GM04503 (cell line): ENCODE data around the gene NSMCE4A.
"Not testable (repeated sequence)": the region's sequence is repeated elsewhere in the genome, so short reads cannot be mapped to it uniquely, and the experiment has no call there.

Experiments
- DNase-seq: peaks from one replicate; pipeline ENCODE4 v3.0.0-alpha.2; 2012; ENCODE audit warnings: low read depth

Gene NSMCE4A

DNA sequence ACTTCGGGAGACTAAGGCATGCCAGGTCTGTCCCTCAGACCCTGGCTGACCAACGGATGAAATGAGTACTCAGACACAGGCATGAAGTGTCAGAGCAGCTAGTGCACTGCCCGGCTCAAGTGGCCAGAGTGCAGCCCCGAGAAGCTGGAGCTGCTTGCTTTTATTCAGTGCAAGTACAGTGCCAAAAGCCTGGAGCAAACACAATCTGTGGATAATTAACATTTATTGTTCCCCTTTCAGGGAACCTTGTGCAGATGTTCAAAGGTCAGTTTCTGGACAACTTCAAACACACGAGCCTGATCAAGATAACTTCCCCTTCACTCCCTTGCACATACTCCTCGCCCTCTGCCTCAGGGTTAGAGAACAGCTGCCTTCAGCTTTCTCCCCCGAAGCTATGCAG lies 39.3 kb downstream of the NSMCE4A start:
- no peak for DNase-seq

DNA sequence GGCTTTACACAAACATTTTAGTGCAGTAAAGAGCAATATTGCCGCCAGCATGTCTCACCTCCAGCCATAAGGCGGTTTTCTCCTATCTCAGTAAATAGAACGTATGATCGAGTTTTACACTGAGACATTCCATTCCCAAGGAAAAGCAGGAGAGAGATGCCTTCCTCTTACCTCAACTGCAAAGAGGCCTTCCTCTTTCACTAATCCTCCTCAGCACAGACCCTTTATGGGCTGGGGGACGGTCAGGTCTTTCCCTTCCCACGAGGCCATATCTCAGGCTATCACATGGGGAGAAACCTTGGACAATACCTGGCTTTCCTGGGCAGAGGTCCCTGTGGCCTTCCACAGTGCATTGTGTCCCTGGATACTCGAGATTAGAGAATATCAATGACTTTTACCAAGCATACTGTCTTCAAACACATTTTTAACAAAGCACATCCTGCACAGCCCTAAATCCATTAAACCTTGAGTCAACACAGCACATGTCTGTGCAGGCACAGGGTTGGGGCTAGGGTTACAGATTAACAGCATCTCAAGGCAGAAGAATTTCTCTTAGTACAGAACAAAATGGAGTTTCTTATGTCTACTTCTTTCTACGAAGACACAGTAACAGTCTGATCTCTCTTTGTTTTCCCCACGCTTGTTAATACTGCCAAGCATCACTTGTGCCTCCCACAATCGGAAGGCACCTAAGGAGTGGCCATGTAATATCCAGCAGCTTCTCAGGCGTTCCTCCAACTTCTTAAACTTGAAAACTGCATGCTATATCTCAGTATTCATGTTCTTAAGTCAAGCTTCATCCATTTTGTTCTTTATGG lies 44.5 kb downstream of the NSMCE4A start:
- DNase-seq: not testable (repeated sequence)

DNA sequence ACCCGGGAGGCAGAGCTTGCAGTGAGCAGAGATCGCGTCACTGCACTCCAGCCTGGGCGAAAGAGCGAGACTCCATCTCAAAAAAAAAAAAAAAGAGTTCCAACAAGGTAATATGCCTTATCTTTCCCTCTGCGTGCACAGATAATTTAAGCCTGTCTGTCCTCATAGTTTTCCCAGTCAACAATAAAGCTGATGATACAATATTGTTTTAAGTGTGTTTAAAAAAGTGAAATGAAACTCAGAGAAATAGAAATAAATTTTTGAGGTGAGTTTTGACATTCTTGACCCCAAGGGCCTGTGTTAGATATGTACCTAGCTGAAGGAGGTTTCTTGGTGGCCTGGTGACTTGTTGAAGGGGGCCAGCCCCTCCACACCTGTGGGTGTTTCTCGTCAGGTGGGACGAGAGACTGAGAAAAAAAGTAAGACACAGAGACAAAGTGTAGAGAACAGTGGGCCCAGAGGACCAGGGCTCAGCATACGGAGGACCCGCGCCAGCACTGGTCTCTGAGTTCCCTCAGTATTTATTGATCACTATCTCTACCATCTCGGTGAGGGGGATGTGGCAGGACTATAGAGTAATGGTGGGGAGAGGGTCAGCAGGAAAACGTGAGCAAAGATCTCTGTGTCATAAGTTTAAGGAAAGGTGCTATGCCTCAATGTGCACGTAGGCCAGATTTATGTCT lies 45.3 kb downstream of the NSMCE4A start:
- DNase-seq: not testable (repeated sequence)

DNA sequence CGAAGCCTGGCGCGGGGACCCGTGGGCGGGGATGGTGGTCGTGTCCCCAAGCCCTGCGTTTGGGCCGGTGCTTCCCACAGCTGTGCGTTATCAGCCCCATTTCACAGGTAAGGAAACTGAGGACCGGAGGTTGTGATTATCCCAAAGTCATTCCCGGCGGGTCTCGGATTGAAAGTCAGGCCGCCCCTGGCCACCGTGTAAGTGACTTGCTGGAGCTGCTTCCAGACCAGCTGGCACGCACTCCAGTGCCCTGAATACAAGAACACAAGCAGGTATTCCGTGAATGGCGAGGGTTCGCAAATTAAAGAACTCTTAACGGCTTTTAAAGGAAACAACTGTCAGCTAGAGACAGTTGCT lies 46.5 kb downstream of the NSMCE4A start:
- no peak for DNase-seq

DNA sequence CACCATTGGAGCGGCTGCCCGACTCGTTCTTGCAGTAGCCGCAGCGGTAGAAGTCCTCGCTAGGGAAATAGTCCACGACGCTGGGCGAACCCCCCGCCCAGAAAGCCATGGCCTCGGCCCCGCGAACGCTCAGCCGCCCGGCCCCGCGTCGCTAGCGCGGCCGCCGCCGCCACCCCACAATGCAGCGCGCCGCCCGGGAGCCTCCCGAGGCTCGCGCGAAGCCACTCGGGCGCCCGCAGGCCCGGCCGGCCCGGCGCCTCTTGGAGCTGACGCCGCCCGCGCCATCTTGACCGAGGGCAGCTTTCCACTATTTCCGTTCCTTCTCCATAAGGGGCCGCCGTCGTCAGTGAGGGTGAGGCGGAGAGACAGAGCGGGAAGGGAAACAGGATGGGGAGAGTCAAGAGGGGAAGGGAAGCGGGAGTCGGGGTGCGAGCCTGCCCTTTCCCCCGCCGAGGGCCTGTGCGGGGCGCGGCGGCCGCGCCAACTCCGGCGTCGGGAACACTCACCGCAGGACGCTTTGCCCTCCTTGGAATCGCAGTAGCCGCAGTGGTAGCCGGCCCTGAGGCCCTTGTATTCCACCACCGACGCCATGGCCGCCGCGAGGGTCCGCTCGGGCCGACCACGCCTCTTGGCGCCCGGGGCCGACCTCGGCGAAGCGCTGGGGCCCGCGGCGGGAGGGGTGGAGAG lies 47.0 kb downstream of the NSMCE4A start, which contains the start of gene ATE1:
ATE1 (minus strand) TSS at position 191 of the 687 bp plus-strand sequence; CDS start at position 109, 82 bp downstream.
- peak; percentile 59 for DNase-seq

DNA sequence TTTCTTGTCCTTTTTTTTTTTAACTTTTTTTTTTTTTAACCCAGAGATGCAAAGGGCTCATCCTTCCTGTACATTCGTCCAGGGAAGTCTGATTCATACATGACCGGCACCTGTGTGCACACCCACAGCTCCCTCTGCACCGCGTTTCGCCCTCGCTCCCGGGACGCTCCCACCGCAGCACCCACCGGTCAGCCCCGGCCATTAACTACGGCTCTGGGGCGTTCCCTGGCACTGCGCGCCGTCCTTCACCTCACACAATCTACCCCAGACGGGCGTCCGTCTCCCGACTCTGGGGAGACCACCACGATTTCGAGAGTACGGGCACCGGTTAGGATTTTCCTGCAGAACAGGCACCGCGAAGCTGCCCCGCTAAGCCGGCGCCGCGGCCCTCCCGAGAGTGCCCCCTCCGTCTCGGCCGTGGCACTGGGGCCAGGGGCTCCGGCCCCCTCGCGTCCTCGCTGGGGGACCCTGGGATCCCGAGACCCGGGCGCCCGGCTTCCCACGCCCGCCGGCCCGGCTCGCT lies 47.6 kb downstream of the NSMCE4A start:
- DNase-seq: no peak

DNA sequence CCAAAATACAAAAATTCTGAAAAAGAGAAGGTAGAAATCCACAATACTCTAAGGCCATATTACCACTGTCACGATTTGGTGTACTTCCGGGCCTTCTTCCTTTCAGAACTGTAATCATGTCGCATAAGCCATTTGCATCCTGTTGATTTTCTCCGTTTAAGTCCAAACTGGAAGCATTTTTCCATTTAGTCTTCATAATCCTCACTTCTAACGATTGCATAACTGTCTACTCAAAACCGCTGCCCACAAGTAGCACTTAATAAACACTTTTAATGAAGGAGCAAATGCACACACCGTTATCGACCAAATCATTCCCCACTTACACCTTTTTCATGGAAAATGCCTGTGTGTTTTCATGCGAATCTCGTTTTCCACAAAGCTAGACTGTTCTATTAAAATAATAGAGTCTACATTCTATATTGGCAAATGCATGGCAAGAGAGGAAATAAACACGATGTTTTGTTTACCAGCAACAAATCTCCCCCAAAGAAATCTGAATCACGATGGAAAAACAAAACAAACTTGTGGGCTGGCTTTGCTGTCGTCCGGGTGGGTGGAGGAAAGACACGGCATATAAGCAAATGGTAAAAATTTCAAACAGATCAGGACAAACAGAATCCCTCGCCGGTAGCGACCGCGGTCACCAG lies 48.2 kb downstream of the NSMCE4A start:
- no peak for DNase-seq

DNA sequence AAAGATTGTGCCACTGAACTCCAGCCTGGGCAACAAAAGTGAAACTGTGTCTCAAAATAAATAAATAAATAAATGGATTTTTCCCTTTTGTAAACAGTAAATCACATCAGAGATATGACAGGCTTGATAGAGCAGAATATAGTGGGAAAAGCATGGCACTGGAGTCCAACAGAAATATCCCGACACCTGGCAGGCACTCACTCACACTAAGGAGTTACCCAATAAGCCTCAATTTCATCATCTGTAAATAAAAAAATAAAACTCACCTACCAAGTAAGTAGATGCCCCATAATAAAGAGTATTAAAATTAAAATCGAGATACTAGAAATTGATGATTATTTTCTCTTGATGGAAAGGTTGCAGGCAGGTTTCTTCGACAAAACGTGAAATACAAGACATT lies 48.9 kb downstream of the NSMCE4A start:
- DNase-seq: no peak

DNA sequence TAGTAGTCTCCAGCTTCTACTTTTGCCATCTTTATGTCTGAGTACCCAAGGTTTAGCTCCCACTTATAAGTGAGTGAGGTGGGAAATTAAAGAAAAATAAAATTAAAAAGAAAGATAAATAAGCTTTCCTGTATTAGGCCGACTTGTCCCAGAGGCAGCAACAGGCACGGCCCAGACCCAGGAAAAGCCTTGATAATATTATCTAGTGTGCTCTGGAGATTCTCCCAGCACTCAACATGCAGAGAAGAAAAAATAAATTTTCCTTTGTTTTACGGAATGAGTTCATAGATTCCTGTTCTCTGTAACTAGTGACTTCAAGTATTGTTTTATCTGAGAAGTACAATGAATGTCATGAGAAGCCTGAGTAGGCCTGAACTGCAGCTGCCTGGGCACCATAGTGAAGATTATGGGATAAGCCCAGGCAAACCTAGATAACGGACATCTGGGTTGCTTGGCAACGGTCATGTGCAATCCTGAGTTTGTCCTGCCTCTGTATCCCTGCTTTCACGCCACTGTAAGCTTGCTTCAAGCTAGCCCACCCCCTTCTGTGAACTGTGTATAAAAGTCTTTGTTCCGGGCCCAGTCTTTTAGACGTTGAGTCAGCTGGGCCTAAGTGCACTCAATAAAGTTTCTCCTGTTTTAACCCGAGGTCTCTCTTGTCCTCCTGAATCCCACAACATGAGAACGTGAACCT lies 53.6 kb downstream of the NSMCE4A start:
- DNase-seq: no peak

DNA sequence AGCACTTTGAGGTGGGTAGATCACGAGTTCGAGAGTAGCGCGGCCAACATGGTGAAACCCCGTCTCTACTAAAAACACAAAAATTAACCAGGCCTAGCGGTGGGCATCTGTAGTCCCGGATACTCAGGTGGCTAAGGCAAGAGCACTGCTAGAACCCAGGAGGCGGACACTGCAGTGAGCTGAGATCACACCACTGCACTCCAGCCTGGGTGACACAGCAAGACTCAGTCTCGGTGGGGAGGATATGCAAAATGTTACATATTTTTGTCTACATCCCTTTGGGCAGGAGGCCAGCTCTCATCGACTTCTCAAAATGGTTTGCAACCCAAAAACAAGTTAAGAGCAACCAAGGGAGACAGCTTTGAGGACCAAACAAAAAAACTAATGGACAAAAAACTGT lies 55.4 kb downstream of the NSMCE4A start:
- DNase-seq: no peak

DNA sequence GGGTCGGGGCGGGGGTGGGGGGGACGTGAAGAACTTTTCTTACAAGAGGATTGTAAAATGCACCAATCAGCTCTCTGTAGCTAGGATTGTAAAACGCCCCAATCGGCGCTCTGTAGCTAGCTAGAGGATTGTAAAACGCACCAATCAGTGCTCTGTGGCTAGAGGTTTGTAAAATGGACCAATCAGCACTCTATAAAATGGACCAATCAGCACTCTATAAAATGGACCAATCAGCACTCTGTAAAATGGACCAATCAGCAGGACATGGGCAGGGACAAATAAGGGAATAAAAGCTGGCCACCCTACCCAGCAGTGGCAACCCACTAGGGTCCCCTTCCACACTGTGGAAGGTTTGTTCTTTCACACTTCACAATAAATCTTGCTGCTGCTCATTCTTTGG lies 56.2 kb downstream of the NSMCE4A start:
- not testable (repeated sequence) for DNase-seq

DNA sequence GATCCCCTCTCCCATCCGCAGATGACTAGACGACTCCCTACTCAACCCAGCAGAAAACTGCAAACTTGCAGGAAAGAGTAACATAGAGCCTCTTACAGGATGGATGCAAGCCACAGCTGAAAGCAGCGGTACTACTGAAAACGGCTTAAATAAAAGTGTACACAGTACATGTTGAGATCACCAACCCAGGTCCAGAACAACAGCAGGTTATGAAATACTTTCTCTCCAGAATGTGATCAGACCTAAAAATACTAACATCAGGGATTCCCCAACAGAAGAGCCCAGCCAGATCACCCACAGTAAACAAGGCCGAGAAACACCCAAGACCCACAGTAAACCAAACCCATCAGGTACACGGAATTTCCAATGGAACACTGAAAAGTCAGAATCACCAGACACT lies 60.4 kb downstream of the NSMCE4A start:
- no peak for DNase-seq

DNA sequence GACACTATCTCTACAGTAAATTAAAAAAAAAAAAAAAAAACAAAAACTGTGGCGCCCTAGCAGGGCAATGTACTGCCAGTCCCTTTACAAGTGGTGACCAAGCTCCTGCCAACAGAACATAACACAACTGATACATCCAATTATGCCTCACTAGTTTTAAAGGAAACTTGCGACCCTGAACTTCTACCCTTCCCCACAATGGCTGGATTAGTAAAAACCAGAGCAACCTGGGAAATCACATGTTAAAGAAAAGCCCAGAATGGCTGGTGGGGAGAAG lies 63.7 kb downstream of the NSMCE4A start:
- no peak for DNase-seq

DNA sequence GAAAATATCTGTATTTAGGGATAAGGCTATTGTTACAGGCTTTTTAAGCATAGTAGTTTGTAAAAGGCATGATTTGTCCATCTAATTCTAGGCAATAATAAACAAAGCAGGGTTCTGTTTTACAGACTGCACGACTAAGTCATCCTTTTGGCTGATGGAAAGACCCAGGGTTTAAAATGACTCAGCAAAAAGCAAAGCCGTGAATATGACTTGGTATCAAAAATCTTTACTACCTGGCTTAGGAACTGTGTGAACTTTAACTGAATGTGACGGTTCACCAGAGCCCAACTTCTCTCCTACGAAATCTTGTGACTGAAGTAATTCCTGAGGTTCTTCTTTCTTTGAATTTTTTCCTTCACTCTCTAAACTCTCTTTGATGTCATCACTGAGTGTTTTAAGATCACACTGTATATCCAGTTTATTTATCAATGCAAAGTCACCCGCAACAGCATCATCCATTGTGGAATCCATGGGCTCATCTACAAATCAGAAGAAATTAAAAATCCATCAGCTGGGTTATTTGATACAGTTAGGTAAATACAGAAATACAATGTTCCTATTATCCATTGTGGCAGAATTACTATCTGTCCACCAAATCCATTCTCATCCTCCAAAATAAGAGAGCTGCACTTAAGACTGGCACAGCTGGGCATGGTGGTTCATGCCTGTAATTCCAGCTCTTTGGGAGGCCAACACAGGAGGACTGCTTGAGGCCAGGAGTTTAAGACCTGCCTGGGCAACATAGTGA lies 64.2 kb downstream of the NSMCE4A start:
- DNase-seq: no peak
